Lower lobe of right lung (tissue), 2 donors: ENCODE data around the gene KIAA1755. TPM values are rescaled to one million over a fixed set of nuclear protein-coding genes. Genes with fewer than 3 reads are reported as not detected.

ENCODE experiments used
- ATAC-seq, 2 donors: fragments of 200-7000 bp; cut with Tn5 transposase; one replicate each; pipeline ENCODE4 v1.9.1; 2020 to 2022; ENCODE audit warnings: mild to moderate bottlenecking in 2 of 2, moderate library complexity in 2 of 2
- DNase-seq: peaks from one replicate; pipeline ENCODE4 v3.0.0-alpha.2; 2020
- H3K27ac ChIP-seq: fragments of 200-600 bp; one replicate; pipeline ENCODE4 v1.8.0; 2022
- H3K27me3 ChIP-seq: fragments of 200-600 bp; one replicate; pipeline ENCODE4 v1.8.0; 2022; ENCODE audit warnings: low read depth
- H3K36me3 ChIP-seq: fragments of 200-600 bp; one replicate; pipeline ENCODE4 v1.8.0; 2022; ENCODE audit warnings: mild to moderate bottlenecking
- H3K4me1 ChIP-seq: fragments of 200-600 bp; one replicate; pipeline ENCODE4 v1.8.0; 2022
- H3K4me3 ChIP-seq: fragments of 200-600 bp; one replicate; pipeline ENCODE4 v1.8.0; 2022; ENCODE audit warnings: mild to moderate bottlenecking
- H3K9me3 ChIP-seq: fragments of 200-600 bp; one replicate; pipeline ENCODE4 v1.8.0; 2022
- CTCF ChIP-seq: fragments of 200-600 bp; IDR thresholded peaks from one replicate; pipeline ENCODE4 v1.8.0; 2022; ENCODE audit warnings: antibody characterized with exemption, mild to moderate bottlenecking
- intact Hi-C: fragments of 100-400 bp; cut with DNase I; formaldehyde crosslinking; loops from one replicate; pipeline ENCODE4 v1.11.0; 2022
- total RNA-seq: library from RNA; stranded (reverse); fragmentation: NEBNext Ultra II Directional; extraction: Animal tissue kit (Norgen Biotek cat#: 25700); gene quantifications from one replicate; pipeline ENCODE4 v1.2.1, GENCODE V29; 2021
- donor health status: DM: no; HTN: yes; CAD: no; lungs with severe emphysema.

Gene KIAA1755
- total RNA-seq, 1 donor from 2014 or later, result 1.3 TPM

- TF ChIP-seq CTCF, result no peak
- Histone ChIP-seq H3K9me3 (no peaks in the 10 kb centered on the region), H3K4me3 (no peak overlapping the region), H3K27me3 (peaks cover 3% of the 10 kb centered on the region), H3K27ac (no peak overlapping the region), H3K36me3 (no peaks in the 10 kb centered on the region), H3K4me1 (no peaks in the 10 kb centered on the region)
- no peak for DNase-seq
- intact Hi-C loops, result no loop called here
- no peak for ATAC-seq
Measured at GRCh38 chr20:38225240-38225899, 35.2 kb downstream of the KIAA1755 start.

- TF ChIP-seq CTCF, result no peak
- Histone ChIP-seq H3K4me1 (no peaks in the 10 kb centered on the region), H3K4me3 (no peak overlapping the region), H3K27me3 (peaks cover 3% of the 10 kb centered on the region), H3K27ac (no peak overlapping the region), H3K36me3 (no peaks in the 10 kb centered on the region), H3K9me3 (no peaks in the 10 kb centered on the region)
- ATAC-seq (no peak), DNase-seq (no peak)
- intact Hi-C loops, result loop anchor here (5.0 kb wide), 1 partner anchor 167 kb away; no protein-coding TSS in a partner anchor
Measured at GRCh38 chr20:38224531-38224930, 36.0 kb downstream of the KIAA1755 start.

- H3K27ac ChIP-seq, result no peak overlapping the region
- ATAC-seq (no peak), DNase-seq (no peak)
- intact Hi-C loops, result loop anchor here (5.0 kb wide), 1 partner anchor 166 kb away; no protein-coding TSS in a partner anchor
- no peaks in the 10 kb centered on the region for H3K36me3 ChIP-seq
- H3K4me1 ChIP-seq, result no peaks in the 10 kb centered on the region
- H3K4me3 ChIP-seq, result no peak overlapping the region
- no peaks in the 10 kb centered on the region for H3K9me3 ChIP-seq
- H3K27me3 ChIP-seq, result no peaks in the 10 kb centered on the region
- no peak for TF ChIP-seq CTCF
Measured at GRCh38 chr20:38223743-38224100, 36.8 kb downstream of the KIAA1755 start.

GRCh38 chr20:38222923-38223742 lies 37.4 kb downstream of the KIAA1755 start:
- Histone ChIP-seq H3K27me3 (no peaks in the 10 kb centered on the region), H3K27ac (no peak overlapping the region), H3K4me1 (no peaks in the 10 kb centered on the region), H3K4me3 (no peak overlapping the region), H3K9me3 (no peaks in the 10 kb centered on the region), H3K36me3 (no peaks in the 10 kb centered on the region)
- ATAC-seq, result no peak
- intact Hi-C loops, result loop anchor here (5.0 kb wide), 1 partner anchor 166 kb away; no protein-coding TSS in a partner anchor
- DNase-seq, result no peak
- peak; percentile 14 for TF ChIP-seq CTCF

GRCh38 chr20:38222231-38222922 lies 38.2 kb downstream of the KIAA1755 start:
- Histone ChIP-seq H3K27ac (no peak overlapping the region), H3K27me3 (no peaks in the 10 kb centered on the region), H3K36me3 (no peaks in the 10 kb centered on the region), H3K4me3 (no peak overlapping the region), H3K9me3 (no peaks in the 10 kb centered on the region), H3K4me1 (no peaks in the 10 kb centered on the region)
- DNase-seq, result peak; percentile 65
- TF ChIP-seq CTCF, result peak; percentile 87
- ATAC-seq, result peak; percentile 62 to 68
- intact Hi-C loops, result loop anchor here (5.0 kb wide), 1 partner anchor 165 kb away; no protein-coding TSS in a partner anchor
